ENCODE results near the gene MCF2L2. TPM values are rescaled to one million over a fixed set of nuclear protein-coding genes. Genes with fewer than 3 reads are reported as not detected.

Gene MCF2L2
- polyA plus RNA-seq, 1 donor from 2014 or later = 9.3 TPM

DNA sequence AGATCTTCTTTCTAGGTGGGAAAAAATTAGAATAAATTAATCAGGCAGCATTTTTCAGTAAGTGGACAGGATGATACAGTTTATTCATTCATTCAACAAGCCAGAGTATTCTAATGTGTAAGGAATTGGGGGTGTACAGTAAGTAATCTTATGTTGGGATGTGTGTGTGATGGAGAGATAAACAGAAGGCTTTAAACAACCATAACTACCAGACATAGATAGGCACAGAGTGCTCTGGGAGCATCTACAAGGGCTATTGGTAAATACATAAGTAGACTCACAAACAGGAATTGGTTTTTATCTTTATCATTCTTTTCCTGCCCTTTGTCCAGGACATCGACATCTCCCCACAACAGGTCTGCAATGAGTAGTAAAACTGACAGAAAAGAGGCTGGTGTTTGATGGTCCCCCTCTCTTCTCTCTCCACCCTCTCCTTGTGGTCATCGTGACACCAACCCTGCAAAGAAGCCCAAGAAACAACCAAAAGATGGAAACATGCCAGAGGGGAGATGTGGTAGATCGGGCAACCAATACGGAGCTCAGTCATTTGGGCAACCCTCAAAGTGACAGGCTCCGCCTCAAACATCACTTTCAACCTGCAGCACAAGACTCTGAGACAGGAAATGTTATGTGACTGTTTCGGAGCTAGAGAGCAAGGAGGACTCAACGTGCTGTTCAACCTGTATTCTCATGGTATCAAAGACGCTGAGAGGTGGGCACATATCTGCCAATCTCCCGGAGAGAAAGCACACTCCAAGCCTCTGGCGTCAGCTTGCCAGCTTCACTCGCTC is 204.0 kb downstream of the MCF2L2 start:
- H2AFZ ChIP-seq (ENCODE audit: low read depth, low read length) = no peak overlapping the region

DNA sequence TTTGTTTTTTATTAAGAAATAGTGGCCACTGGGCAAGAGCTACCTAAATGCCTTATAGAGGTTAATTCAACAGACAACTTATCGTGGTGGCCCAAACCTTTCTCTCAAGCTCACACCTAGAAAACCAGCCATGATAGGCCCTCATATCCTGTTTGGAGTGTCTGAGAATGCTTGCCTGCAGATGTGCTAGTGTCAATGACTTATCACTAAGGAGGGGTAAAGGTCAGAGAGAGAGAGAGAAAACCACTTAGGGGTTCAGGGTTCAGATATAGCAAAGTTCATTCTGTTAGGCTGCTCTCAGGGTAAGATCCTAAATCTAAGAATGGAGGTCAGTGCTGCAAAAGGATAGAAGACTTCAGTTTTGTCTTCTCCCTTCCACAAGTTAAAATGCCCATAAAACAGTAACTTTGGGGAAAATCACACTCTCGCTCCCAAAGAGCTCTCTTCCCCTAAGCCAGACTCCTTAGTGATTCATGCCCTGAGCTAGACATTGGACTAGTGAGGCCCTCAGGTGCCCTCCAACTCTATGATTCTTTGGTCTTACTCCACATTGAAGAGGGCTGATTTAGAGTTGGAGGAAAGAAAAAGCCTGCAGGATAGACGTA is 205.7 kb downstream of the MCF2L2 start:
- Histone ChIP-seq H3K9me2 (ENCODE audit: insufficient read depth, low read length) (no peaks in the 10 kb centered on the region), H3K4me2 (ENCODE audit: low read length) (no peak overlapping the region), H3K36me3 (ENCODE audit: insufficient read depth, low read length) (no peaks in the 10 kb centered on the region), H3K27me3 (ENCODE audit: insufficient read depth, low read depth, low read length) (no peaks in the 10 kb centered on the region), H3K79me2 (replicated peaks; ENCODE audit: insufficient read depth, low read length) (no peaks in the 10 kb centered on the region), H3K9ac (ENCODE audit: low read length) (no peak overlapping the region), H3K27ac (ENCODE audit: low read length) (no peak overlapping the region), H4K20me1 (ENCODE audit: insufficient read depth) (no peaks in the 10 kb centered on the region), H2AFZ (ENCODE audit: low read depth, low read length) (no peak overlapping the region), H3K9me3 (ENCODE audit: low read length) (no peaks in the 10 kb centered on the region), H3F3A (ENCODE audit: insufficient read depth, low read length, poor library complexity, severe bottlenecking) (no peaks in the 10 kb centered on the region), H3K4me3 (ENCODE audit: low read length) (no peak overlapping the region)
- no peak for TF ChIP-seq EP300 (conservative IDR thresholded peaks at IDR 0.05; ENCODE audit: poor library complexity, severe bottlenecking)
- TF ChIP-seq, protein P1, sequence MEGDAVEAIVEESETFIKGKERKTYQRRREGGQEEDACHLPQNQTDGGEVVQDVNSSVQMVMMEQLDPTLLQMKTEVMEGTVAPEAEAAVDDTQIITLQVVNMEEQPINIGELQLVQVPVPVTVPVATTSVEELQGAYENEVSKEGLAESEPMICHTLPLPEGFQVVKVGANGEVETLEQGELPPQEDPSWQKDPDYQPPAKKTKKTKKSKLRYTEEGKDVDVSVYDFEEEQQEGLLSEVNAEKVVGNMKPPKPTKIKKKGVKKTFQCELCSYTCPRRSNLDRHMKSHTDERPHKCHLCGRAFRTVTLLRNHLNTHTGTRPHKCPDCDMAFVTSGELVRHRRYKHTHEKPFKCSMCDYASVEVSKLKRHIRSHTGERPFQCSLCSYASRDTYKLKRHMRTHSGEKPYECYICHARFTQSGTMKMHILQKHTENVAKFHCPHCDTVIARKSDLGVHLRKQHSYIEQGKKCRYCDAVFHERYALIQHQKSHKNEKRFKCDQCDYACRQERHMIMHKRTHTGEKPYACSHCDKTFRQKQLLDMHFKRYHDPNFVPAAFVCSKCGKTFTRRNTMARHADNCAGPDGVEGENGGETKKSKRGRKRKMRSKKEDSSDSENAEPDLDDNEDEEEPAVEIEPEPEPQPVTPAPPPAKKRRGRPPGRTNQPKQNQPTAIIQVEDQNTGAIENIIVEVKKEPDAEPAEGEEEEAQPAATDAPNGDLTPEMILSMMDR (IDR thresholded peaks at IDR 0.05; ENCODE audit: poor library complexity, severe bottlenecking) = no peak
- no peak for TF ChIP-seq POLR2AphosphoS5 (IDR thresholded peaks at IDR 0.05)
- TF ChIP-seq, protein P2, sequence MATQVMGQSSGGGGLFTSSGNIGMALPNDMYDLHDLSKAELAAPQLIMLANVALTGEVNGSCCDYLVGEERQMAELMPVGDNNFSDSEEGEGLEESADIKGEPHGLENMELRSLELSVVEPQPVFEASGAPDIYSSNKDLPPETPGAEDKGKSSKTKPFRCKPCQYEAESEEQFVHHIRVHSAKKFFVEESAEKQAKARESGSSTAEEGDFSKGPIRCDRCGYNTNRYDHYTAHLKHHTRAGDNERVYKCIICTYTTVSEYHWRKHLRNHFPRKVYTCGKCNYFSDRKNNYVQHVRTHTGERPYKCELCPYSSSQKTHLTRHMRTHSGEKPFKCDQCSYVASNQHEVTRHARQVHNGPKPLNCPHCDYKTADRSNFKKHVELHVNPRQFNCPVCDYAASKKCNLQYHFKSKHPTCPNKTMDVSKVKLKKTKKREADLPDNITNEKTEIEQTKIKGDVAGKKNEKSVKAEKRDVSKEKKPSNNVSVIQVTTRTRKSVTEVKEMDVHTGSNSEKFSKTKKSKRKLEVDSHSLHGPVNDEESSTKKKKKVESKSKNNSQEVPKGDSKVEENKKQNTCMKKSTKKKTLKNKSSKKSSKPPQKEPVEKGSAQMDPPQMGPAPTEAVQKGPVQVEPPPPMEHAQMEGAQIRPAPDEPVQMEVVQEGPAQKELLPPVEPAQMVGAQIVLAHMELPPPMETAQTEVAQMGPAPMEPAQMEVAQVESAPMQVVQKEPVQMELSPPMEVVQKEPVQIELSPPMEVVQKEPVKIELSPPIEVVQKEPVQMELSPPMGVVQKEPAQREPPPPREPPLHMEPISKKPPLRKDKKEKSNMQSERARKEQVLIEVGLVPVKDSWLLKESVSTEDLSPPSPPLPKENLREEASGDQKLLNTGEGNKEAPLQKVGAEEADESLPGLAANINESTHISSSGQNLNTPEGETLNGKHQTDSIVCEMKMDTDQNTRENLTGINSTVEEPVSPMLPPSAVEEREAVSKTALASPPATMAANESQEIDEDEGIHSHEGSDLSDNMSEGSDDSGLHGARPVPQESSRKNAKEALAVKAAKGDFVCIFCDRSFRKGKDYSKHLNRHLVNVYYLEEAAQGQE (IDR thresholded peaks at IDR 0.05; ENCODE audit: borderline replicate concordance) = no peak
- no peak for TF ChIP-seq TAF1 (IDR thresholded peaks at IDR 0.05; ENCODE audit: low read depth)
- TF ChIP-seq EZH2 (IDR thresholded peaks at IDR 0.05; ENCODE audit: borderline replicate concordance, insufficient read depth, low read length, poor library complexity, severe bottlenecking) = no peak
- no peak for TF ChIP-seq SMC3 (conservative IDR thresholded peaks at IDR 0.05; ENCODE audit: poor library complexity)
- TF ChIP-seq RAD21 (conservative IDR thresholded peaks at IDR 0.05) = no peak

More for the DNA sequence above, 204.0 kb downstream of the MCF2L2 start:
- Histone ChIP-seq H4K20me1 (ENCODE audit: insufficient read depth) (no peaks in the 10 kb centered on the region), H3K4me2 (ENCODE audit: low read length) (no peak overlapping the region), H3K27ac (ENCODE audit: low read length) (no peak overlapping the region), H3K4me3 (ENCODE audit: low read length) (no peak overlapping the region), H3F3A (ENCODE audit: insufficient read depth, low read length, poor library complexity, severe bottlenecking) (no peaks in the 10 kb centered on the region), H3K9me3 (ENCODE audit: low read length) (no peaks in the 10 kb centered on the region), H3K27me3 (ENCODE audit: insufficient read depth, low read depth, low read length) (no peaks in the 10 kb centered on the region), H3K9me2 (ENCODE audit: insufficient read depth, low read length) (no peaks in the 10 kb centered on the region), H3K9ac (ENCODE audit: low read length) (no peak overlapping the region), H3K36me3 (ENCODE audit: insufficient read depth, low read length) (no peaks in the 10 kb centered on the region), H3K79me2 (replicated peaks; ENCODE audit: insufficient read depth, low read length) (no peaks in the 10 kb centered on the region)
- no peak for TF ChIP-seq SMC3 (conservative IDR thresholded peaks at IDR 0.05; ENCODE audit: poor library complexity)
- no peak for TF ChIP-seq MXI1 (conservative IDR thresholded peaks at IDR 0.05; ENCODE audit: poor library complexity, severe bottlenecking)
- TF ChIP-seq TAF1 (IDR thresholded peaks at IDR 0.05; ENCODE audit: low read depth) = no peak
- TF ChIP-seq EP300 (conservative IDR thresholded peaks at IDR 0.05; ENCODE audit: poor library complexity, severe bottlenecking) = no peak
- TF ChIP-seq RAD21 (conservative IDR thresholded peaks at IDR 0.05) = no peak
- TF ChIP-seq EZH2 (IDR thresholded peaks at IDR 0.05; ENCODE audit: borderline replicate concordance, insufficient read depth, low read length, poor library complexity, severe bottlenecking) = no peak
- TF ChIP-seq, protein P1 (IDR thresholded peaks at IDR 0.05; ENCODE audit: poor library complexity, severe bottlenecking) = no peak
- TF ChIP-seq POLR2AphosphoS5 (IDR thresholded peaks at IDR 0.05) = no peak
- TF ChIP-seq, protein P2 (IDR thresholded peaks at IDR 0.05; ENCODE audit: borderline replicate concordance) = no peak
